ENCODE measurements around the gene GLMP.

GLMP gene

GRCh38 chr1:156247460-156248322 is 47.8 kb downstream of the GLMP start, which contains the start of gene PAQR6:
PAQR6 (minus strand) TSS chr1:156248056; CDS start chr1:156246731, 1,325 bp downstream.
- no peak for DNase-seq

- no peak for DNase-seq
Observed at GRCh38 chr1:156246781-156247459, 48.6 kb downstream of the GLMP start.

- no peak for DNase-seq
Observed at GRCh38 chr1:156246241-156246780, 49.2 kb downstream of the GLMP start.

- peak; percentile 58 for DNase-seq
Observed at GRCh38 chr1:156245451-156246232, 49.8 kb downstream of the GLMP start.

GRCh38 chr1:156244712-156245111 is 50.8 kb downstream of the GLMP start:
- DNase-seq: no peak

GRCh38 chr1:156244126-156244525 is 51.4 kb downstream of the GLMP start:
- no peak for DNase-seq

GRCh38 chr1:156242738-156243137 is 52.7 kb downstream of the GLMP start:
- DNase-seq: no peak
